ENCODE measurements around the gene TTLL13.

DNA sequence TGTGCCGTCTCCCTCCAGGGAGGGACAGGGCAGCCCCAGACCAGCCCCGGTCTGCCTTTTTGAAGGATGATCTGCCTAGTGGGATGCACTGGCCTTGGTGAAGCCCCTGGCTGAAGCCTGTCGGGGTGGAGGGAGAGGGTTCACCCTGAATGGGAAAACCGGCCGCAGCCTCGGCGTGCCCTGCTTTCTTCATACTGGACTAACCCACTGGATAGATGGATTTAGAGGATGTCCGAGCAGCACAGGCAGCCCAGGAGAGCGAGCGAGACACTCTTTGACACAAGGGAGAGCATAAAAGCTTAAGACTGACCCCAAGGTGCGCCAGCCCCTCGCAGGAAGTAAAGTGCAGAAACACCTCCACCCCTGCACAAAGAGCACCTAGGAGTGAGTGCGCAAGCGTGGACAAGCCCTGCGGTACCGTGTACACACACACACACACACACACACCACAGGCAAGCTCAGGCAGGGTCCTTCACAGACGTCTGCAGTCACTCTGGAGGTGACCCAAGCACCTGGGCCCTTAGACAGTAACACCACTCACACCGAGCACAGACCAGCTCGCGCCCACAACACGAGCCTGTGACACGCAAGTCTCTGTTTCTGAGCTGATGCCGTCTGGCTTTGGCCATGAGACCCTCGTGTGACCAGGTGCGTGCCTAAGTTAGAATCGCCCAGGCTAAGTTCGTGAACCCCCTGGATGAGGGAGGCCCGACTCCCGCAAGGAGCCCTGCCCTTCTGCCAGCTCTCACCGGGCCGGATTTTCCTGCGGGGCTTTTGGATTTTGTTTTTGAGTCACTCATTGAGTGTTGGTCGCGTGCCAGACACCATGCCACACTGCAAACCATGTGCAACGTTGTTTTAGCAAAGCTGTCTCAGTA is 36.9 kb upstream of the TTLL13 start:
- TF ChIP-seq, protein P1, sequence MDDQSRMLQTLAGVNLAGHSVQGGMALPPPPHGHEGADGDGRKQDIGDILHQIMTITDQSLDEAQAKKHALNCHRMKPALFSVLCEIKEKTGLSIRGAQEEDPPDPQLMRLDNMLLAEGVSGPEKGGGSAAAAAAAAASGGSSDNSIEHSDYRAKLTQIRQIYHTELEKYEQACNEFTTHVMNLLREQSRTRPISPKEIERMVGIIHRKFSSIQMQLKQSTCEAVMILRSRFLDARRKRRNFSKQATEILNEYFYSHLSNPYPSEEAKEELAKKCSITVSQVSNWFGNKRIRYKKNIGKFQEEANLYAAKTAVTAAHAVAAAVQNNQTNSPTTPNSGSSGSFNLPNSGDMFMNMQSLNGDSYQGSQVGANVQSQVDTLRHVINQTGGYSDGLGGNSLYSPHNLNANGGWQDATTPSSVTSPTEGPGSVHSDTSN (IDR thresholded peaks at IDR 0.05) = no peak
- TF ChIP-seq, protein P2, sequence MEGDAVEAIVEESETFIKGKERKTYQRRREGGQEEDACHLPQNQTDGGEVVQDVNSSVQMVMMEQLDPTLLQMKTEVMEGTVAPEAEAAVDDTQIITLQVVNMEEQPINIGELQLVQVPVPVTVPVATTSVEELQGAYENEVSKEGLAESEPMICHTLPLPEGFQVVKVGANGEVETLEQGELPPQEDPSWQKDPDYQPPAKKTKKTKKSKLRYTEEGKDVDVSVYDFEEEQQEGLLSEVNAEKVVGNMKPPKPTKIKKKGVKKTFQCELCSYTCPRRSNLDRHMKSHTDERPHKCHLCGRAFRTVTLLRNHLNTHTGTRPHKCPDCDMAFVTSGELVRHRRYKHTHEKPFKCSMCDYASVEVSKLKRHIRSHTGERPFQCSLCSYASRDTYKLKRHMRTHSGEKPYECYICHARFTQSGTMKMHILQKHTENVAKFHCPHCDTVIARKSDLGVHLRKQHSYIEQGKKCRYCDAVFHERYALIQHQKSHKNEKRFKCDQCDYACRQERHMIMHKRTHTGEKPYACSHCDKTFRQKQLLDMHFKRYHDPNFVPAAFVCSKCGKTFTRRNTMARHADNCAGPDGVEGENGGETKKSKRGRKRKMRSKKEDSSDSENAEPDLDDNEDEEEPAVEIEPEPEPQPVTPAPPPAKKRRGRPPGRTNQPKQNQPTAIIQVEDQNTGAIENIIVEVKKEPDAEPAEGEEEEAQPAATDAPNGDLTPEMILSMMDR (IDR thresholded peaks at IDR 0.05) = no peak
- no peak for TF ChIP-seq SMC3 (IDR thresholded peaks at IDR 0.05; ENCODE audit: low read depth, low read length)
- TF ChIP-seq NRF1 (IDR thresholded peaks at IDR 0.05; ENCODE audit: low read depth, low read length) = no peak
- no peak for TF ChIP-seq TCF12 (IDR thresholded peaks at IDR 0.05)
- TF ChIP-seq, protein P3, sequence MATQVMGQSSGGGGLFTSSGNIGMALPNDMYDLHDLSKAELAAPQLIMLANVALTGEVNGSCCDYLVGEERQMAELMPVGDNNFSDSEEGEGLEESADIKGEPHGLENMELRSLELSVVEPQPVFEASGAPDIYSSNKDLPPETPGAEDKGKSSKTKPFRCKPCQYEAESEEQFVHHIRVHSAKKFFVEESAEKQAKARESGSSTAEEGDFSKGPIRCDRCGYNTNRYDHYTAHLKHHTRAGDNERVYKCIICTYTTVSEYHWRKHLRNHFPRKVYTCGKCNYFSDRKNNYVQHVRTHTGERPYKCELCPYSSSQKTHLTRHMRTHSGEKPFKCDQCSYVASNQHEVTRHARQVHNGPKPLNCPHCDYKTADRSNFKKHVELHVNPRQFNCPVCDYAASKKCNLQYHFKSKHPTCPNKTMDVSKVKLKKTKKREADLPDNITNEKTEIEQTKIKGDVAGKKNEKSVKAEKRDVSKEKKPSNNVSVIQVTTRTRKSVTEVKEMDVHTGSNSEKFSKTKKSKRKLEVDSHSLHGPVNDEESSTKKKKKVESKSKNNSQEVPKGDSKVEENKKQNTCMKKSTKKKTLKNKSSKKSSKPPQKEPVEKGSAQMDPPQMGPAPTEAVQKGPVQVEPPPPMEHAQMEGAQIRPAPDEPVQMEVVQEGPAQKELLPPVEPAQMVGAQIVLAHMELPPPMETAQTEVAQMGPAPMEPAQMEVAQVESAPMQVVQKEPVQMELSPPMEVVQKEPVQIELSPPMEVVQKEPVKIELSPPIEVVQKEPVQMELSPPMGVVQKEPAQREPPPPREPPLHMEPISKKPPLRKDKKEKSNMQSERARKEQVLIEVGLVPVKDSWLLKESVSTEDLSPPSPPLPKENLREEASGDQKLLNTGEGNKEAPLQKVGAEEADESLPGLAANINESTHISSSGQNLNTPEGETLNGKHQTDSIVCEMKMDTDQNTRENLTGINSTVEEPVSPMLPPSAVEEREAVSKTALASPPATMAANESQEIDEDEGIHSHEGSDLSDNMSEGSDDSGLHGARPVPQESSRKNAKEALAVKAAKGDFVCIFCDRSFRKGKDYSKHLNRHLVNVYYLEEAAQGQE (IDR thresholded peaks at IDR 0.05; ENCODE audit: low read depth, low read length) = no peak
- TF ChIP-seq POLR2AphosphoS5 (IDR thresholded peaks at IDR 0.05; ENCODE audit: low read depth, low read length) = no peak
- no peak for TF ChIP-seq CHD2 (IDR thresholded peaks at IDR 0.05; ENCODE audit: low read length, partially characterized antibody)
